ENCODE measurements around the gene DNAH8. TPM values are rescaled to one million over a fixed set of nuclear protein-coding genes. Genes with fewer than 3 reads are reported as not detected.

DNAH8 gene
- total RNA-seq, 1 experiment from 2014 or later = not detected

GRCh38 chr6:38799529-38800184 lies 84.5 kb downstream of the DNAH8 start:
- POLR2A ChIA-PET = no interaction called here
- no TSS peak for BruUV-seq (replicated peaks)

More at GRCh38 chr6:38799529-38800184, 84.5 kb downstream of the DNAH8 start:
- ChIA-PET RAD21 (ENCODE audit: low non-redundant PET in 1 of 2, low total read pairs in 2 of 2, uncharacterized antibody in 2 of 2, unreplicated experiment in 2 of 2) (no interaction called here), CTCF (no interaction called here)
- H3K4me2 ChIP-seq (ENCODE audit: low read length) = no peak overlapping the region
- H3K27me3 ChIP-seq (ENCODE audit: insufficient read depth, low read length) = peaks cover 39% of the 10 kb centered on the region
- no peaks in the 10 kb centered on the region for H4K20me1 ChIP-seq (ENCODE audit: insufficient read depth)
- no peak overlapping the region for H2AFZ ChIP-seq (ENCODE audit: low read depth, low read length, poor library complexity, severe bottlenecking)
- intact Hi-C loops (cut with micrococcal nuclease) = no loop called here
- no peak overlapping the region for H3K27ac ChIP-seq (ENCODE audit: low read depth, low read length)
- H3K9me2 ChIP-seq (ENCODE audit: insufficient read depth) = no peaks in the 10 kb centered on the region
- ATAC-seq (no peak), DNase-seq (ENCODE audit: low read depth, low spot score) (no peak)
- TF ChIP-seq MAX (IDR thresholded peaks at IDR 0.05) = no peak
- TF ChIP-seq TCF7L2 (IDR thresholded peaks at IDR 0.05; ENCODE audit: borderline replicate concordance, extremely low read depth, insufficient read depth, insufficient read length) = no peak
- TF ChIP-seq SIN3A (IDR thresholded peaks at IDR 0.05; ENCODE audit: low read depth) = no peak
- TF ChIP-seq JUND (IDR thresholded peaks at IDR 0.05) = no peak
- no peak for TF ChIP-seq ZBTB33 (IDR thresholded peaks at IDR 0.05; ENCODE audit: extremely low read depth, insufficient replicate concordance, low read length)
- TF ChIP-seq ZFX (IDR thresholded peaks at IDR 0.05) = no peak
- no peak for TF ChIP-seq FOSL1 (IDR thresholded peaks at IDR 0.05; ENCODE audit: low read depth)
- no peak for TF ChIP-seq EGR1 (IDR thresholded peaks at IDR 0.05; ENCODE audit: low read depth)
- no peak for TF ChIP-seq POLR2AphosphoS5 (IDR thresholded peaks at IDR 0.05; ENCODE audit: low read depth, low read length)
- TF ChIP-seq CEBPB (IDR thresholded peaks at IDR 0.05; ENCODE audit: low read depth) = no peak
- TF ChIP-seq REST (IDR thresholded peaks at IDR 0.05; ENCODE audit: low read depth) = no peak
- TF ChIP-seq POLR2A (IDR thresholded peaks at IDR 0.05; ENCODE audit: borderline replicate concordance, extremely low read depth, insufficient read depth, insufficient read length) = no peak
- no peak for TF ChIP-seq SP1 (IDR thresholded peaks at IDR 0.05; ENCODE audit: low read depth)
- H3K9ac ChIP-seq (ENCODE audit: low read length) = no peak overlapping the region
- H3K4me3 ChIP-seq (replicated peaks in 1 of 2; ENCODE audit: low read depth in 1 of 2, low read length in 2 of 2) = no peak overlapping the region
- no peaks in the 10 kb centered on the region for H3K9me3 ChIP-seq (ENCODE audit: control insufficient read depth in 1 of 2, insufficient read depth in 1 of 2, low read depth in 1 of 2, low read length in 2 of 2)
- no peaks in the 10 kb centered on the region for H3K4me1 ChIP-seq (ENCODE audit: control insufficient read depth in 1 of 2, insufficient read depth in 2 of 2, low read length in 2 of 2)
- no peaks in the 10 kb centered on the region for H3K36me3 ChIP-seq (ENCODE audit: control insufficient read depth in 1 of 2, insufficient read depth in 2 of 2, low read length in 2 of 2)
- no peaks in the 10 kb centered on the region for H3K79me2 ChIP-seq (ENCODE audit: insufficient read depth, low read length)
